Progenitor cell of endocrine pancreas (in vitro differentiated cells): Measurements from ENCODE around the gene TP53TG5. TPM values are rescaled to one million over a fixed set of nuclear protein-coding genes. Genes with fewer than 3 reads are reported as not detected.

Experiments
- DNase-seq: peaks from one replicate; pipeline ENCODE4 v3.0.0; 2021; ENCODE audit warnings: low spot score; ENCODE audit not compliant: unreplicated experiment
- H3K27ac Mint-ChIP-seq: 2 replicates; pipeline ENCODE4 v1.8.0; 2021; ENCODE audit warnings: mild to moderate bottlenecking, moderate library complexity, mixed read lengths
- H3K27me3 Mint-ChIP-seq: 2 replicates; pipeline ENCODE4 v1.8.0; 2021; ENCODE audit warnings: mixed read lengths
- H3K36me3 Mint-ChIP-seq: 2 replicates; pipeline ENCODE4 v1.8.0; 2022; ENCODE audit warnings: mixed read lengths; ENCODE audit not compliant: insufficient read depth
- H3K4me1 Mint-ChIP-seq: 2 replicates; pipeline ENCODE4 v1.8.0; 2021; ENCODE audit warnings: low read depth, mixed read lengths
- H3K4me3 Mint-ChIP-seq: 2 replicates; pipeline ENCODE4 v1.8.0; 2021; ENCODE audit warnings: low read depth, mild to moderate bottlenecking, moderate library complexity, mixed read lengths
- H3K9me3 Mint-ChIP-seq: 2 replicates; pipeline ENCODE4 v1.8.0; 2021; ENCODE audit warnings: low read depth, mixed read lengths
- total RNA-seq: library from RNA; stranded (reverse); gene quantifications from 2 replicates; pipeline ENCODE4 v1.2.1, GENCODE V29; 2021
- TF ChIP-seq, protein P1 (sequence below): fragments of 200-600 bp; sonication (generic); IDR thresholded peaks from one replicate; pipeline ENCODE4 v1.5.0; 2021; ENCODE audit warnings: antibody characterized with exemption, mild to moderate bottlenecking; ENCODE audit not compliant: unreplicated experiment

The TP53TG5 gene
- total RNA-seq, 1 donor from 2014 or later: not detected

DNA sequence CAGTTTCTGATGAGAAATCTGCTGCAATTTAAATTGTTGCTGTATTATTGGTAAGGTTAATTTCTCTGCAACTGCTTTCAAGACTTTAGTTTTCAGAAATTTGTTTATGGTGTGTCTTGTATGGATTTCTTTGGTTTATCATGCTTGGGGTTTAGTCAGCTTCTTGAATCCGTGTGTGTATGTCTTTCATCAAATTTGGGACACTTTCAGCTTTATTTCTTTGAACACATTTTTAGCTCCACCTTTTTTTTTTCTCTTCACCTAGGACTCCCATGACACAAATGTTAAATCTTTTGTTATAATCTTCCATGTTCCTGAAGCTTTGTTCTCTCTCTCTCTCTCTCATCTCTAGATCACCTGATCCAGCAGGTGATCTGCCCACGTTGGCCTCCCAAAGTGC is 13.4 kb upstream of the TP53TG5 start:
- TF ChIP-seq, protein P1, sequence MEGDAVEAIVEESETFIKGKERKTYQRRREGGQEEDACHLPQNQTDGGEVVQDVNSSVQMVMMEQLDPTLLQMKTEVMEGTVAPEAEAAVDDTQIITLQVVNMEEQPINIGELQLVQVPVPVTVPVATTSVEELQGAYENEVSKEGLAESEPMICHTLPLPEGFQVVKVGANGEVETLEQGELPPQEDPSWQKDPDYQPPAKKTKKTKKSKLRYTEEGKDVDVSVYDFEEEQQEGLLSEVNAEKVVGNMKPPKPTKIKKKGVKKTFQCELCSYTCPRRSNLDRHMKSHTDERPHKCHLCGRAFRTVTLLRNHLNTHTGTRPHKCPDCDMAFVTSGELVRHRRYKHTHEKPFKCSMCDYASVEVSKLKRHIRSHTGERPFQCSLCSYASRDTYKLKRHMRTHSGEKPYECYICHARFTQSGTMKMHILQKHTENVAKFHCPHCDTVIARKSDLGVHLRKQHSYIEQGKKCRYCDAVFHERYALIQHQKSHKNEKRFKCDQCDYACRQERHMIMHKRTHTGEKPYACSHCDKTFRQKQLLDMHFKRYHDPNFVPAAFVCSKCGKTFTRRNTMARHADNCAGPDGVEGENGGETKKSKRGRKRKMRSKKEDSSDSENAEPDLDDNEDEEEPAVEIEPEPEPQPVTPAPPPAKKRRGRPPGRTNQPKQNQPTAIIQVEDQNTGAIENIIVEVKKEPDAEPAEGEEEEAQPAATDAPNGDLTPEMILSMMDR: no peak
- peaks cover 8% of the 10 kb centered on the region for H3K9me3 Mint-ChIP-seq
- no peaks in the 10 kb centered on the region for H3K27me3 Mint-ChIP-seq
- peak overlapping the region; percentile 40 for H3K27ac Mint-ChIP-seq
- DNase-seq: no peak
- no peaks in the 10 kb centered on the region for H3K4me1 Mint-ChIP-seq
- peaks cover 5% of the 10 kb centered on the region for H3K36me3 Mint-ChIP-seq
- no peak overlapping the region for H3K4me3 Mint-ChIP-seq

- H3K27me3 Mint-ChIP-seq: no peaks in the 10 kb centered on the region
- H3K36me3 Mint-ChIP-seq: peaks cover 5% of the 10 kb centered on the region
- H3K9me3 Mint-ChIP-seq: peaks cover 8% of the 10 kb centered on the region
- no peak overlapping the region for H3K4me3 Mint-ChIP-seq
- TF ChIP-seq, protein P1: no peak
- no peak overlapping the region for H3K27ac Mint-ChIP-seq
- H3K4me1 Mint-ChIP-seq: no peaks in the 10 kb centered on the region
- DNase-seq: no peak
These were observed 12.8 kb upstream of the TP53TG5 start for GRCh38 chr20:45390931-45391330.

GRCh38 chr20:45387274-45387673 is 9.1 kb upstream of the TP53TG5 start:
- no peak overlapping the region for H3K27ac Mint-ChIP-seq
- no peaks in the 10 kb centered on the region for H3K27me3 Mint-ChIP-seq
- no peaks in the 10 kb centered on the region for H3K4me1 Mint-ChIP-seq
- TF ChIP-seq, protein P1: no peak
- no peak for DNase-seq
- H3K36me3 Mint-ChIP-seq: peaks cover 5% of the 10 kb centered on the region
- no peak overlapping the region for H3K4me3 Mint-ChIP-seq
- peaks cover 8% of the 10 kb centered on the region for H3K9me3 Mint-ChIP-seq

DNA sequence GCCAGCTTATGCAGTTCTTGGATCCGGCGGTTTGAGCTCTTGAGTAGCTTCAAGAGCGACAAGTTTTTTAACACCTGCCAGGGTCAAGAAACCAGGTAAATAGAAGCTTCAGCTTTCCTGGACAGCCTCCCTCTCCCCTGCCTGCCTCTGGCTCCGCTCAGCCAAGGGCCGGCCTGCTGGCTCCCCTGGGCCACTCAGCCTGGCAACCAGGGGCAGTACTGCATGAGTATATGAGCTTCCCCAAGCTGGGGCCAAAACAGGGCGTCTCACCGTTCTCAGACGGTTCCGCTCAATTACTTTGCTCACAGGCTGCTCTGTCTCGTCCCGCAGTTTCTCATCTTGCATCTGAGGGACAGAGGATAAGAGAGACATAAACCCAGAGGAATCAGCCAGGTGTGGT is 856 bp downstream of the TP53TG5 start:
- Mint-ChIP-seq H3K27me3 (peaks cover 3% of the 10 kb centered on the region), H3K4me1 (peaks cover 8% of the 10 kb centered on the region), H3K27ac (no peak overlapping the region), H3K4me3 (no peak overlapping the region), H3K9me3 (no peaks in the 10 kb centered on the region), H3K36me3 (peaks cover 2% of the 10 kb centered on the region)
- TF ChIP-seq, protein P1: no peak
- no peak for DNase-seq

DNA sequence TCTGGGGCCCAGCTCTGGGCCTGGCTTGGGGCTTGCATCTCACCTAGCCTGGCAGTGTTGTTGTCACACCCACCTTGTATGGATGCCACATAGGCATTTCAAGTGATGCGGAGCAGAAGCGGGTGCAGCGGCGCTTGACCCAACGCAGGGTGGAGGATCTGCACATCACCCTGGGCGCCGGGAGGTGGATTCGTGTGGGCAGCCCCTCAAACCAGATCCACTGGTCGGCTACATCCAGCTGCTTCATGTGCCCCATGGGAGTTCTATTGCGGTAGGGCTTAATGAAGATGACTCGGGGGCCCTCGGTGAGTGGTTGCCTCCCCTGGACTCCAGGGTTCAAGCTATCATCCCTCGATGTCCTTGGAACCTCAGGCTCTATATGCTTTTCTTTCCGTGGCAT is 3.2 kb downstream of the TP53TG5 start:
- H3K9me3 Mint-ChIP-seq: no peaks in the 10 kb centered on the region
- TF ChIP-seq, protein P1: no peak
- peaks cover 9% of the 10 kb centered on the region for H3K4me1 Mint-ChIP-seq
- no peak for DNase-seq
- H3K4me3 Mint-ChIP-seq: no peak overlapping the region
- H3K36me3 Mint-ChIP-seq: no peaks in the 10 kb centered on the region
- no peak overlapping the region for H3K27ac Mint-ChIP-seq
- H3K27me3 Mint-ChIP-seq: peaks cover 4% of the 10 kb centered on the region

DNA sequence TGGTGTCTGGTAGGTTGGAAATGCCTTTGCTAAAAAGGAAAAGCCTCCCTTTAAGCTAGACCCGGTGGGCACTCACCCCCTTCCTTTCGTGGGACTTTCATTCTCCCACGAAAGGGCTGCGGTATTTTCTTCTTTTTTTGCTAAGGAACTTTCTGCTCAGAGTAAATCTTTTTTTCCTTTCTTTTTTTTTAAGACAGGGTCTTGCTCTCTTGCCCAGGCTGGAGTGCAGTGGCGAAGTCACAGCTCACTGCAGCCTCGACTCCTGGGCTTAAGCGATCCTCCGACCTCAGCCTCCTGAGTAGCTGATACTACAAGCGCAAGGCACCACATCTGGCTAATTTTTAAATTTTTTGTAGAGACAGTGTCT is 4.0 kb downstream of the TP53TG5 start:
- Mint-ChIP-seq H3K4me1 (peaks cover 9% of the 10 kb centered on the region), H3K4me3 (no peak overlapping the region), H3K27ac (no peak overlapping the region), H3K27me3 (peaks cover 4% of the 10 kb centered on the region), H3K36me3 (no peaks in the 10 kb centered on the region), H3K9me3 (no peaks in the 10 kb centered on the region)
- TF ChIP-seq, protein P1: no peak
- DNase-seq: no peak
